Uterus (tissue), 2 donors: ENCODE measurements around the gene ISCA2.

Source experiments
- POLR2A ChIP-seq, 2 donors: fragments of 450-650 bp; IDR thresholded peaks; one replicate each; pipeline ENCODE4 v1.6.1; 2016; ENCODE audit warnings: antibody characterized with exemption in 2 of 2, mild to moderate bottlenecking in 1 of 2, moderate library complexity in 1 of 2
- TF ChIP-seq, protein P1 (sequence below), 4 experiments: fragments of 200-600 bp in 2 of 4; fragments of 450-650 bp in 2 of 4; sonication (generic) in 2 of 4; IDR thresholded peaks; one replicate each; pipeline ENCODE4 v1.5.1; 2016 to 2019; ENCODE audit warnings: antibody characterized with exemption in 4 of 4, mild to moderate bottlenecking in 2 of 4, moderate library complexity in 1 of 4

DNA sequence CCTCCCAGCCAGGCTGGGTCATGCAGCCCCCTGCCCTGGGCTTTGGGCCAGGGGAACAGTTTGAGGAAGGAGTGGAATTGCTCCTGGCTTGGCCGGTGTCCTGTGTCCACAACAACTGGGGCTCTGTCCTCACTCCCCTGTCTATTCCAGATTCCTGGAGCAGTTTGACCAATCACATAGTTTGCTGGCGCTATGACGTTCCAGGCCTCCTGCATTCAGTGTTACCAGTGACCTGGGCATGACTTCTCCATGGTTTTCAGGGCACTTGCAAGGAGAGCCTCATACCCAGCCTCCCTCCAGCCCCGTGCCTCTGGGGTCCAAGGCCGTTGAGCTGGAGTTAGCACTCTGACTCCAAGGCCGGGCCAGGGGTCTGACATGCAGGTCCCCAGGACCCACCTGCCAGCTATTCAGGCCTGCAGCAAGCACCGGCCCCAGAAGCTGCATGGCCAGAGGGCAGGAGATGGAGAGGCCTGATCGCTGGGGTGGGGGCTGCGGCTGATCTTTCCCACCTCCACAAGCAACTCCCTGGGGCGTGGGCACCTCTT lies 34.2 kb downstream of the ISCA2 start:
- TF ChIP-seq, protein P1, sequence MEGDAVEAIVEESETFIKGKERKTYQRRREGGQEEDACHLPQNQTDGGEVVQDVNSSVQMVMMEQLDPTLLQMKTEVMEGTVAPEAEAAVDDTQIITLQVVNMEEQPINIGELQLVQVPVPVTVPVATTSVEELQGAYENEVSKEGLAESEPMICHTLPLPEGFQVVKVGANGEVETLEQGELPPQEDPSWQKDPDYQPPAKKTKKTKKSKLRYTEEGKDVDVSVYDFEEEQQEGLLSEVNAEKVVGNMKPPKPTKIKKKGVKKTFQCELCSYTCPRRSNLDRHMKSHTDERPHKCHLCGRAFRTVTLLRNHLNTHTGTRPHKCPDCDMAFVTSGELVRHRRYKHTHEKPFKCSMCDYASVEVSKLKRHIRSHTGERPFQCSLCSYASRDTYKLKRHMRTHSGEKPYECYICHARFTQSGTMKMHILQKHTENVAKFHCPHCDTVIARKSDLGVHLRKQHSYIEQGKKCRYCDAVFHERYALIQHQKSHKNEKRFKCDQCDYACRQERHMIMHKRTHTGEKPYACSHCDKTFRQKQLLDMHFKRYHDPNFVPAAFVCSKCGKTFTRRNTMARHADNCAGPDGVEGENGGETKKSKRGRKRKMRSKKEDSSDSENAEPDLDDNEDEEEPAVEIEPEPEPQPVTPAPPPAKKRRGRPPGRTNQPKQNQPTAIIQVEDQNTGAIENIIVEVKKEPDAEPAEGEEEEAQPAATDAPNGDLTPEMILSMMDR (IDR thresholded peaks at IDR 0.05) = no peak
- no peak for TF ChIP-seq POLR2A (IDR thresholded peaks at IDR 0.05)
